HG03571 (cell line): ENCODE results near the gene NEU2.
"Not testable (repeated sequence)": the region's sequence is repeated elsewhere in the genome, so short reads cannot be mapped to it uniquely, and the experiment has no call there.

ENCODE experiments used
- ATAC-seq: cut with Tn5 transposase; IDR thresholded peaks from one replicate; pipeline ENCODE4 v1.9.1; 2021; ENCODE audit not compliant: unreplicated experiment

The NEU2 gene

DNA sequence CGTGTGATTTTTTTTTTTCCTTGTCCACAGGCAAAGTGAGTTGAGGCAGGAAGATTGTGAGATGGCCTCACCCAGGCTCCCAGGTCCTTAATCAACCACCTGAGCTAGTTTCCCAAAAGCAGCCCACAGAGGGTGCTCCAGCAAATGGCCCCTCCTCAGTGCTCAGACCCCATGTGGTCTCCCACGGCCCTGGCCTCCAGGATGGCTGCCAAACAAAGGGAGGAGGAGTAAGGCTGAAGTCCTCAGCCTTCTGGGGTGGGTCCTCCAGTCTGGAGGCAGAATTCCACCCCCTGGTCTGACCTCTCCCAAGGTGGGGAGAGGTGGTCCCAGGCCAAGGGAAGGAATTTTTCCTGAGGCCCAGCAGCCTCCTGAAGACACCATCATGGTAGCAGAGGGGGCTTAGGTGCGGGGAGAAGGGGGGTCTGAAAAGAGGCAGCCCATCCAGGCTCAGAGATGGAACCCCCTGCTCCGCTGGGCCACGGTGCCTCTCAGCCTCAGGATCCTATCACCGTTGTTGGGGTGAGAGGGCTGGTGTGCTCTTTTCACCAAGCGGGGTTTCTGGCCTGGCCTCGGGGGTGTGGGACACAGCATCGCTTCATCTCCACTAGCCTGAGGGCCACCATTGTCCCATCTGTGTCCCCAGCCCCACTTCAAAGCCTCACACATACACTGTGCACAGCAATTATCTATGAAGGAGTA lies 21.8 kb upstream of the NEU2 start:
- ATAC-seq, result no peak

GRCh38 chr2:233011268-233011650 lies 21.2 kb upstream of the NEU2 start:
- no peak for ATAC-seq

DNA sequence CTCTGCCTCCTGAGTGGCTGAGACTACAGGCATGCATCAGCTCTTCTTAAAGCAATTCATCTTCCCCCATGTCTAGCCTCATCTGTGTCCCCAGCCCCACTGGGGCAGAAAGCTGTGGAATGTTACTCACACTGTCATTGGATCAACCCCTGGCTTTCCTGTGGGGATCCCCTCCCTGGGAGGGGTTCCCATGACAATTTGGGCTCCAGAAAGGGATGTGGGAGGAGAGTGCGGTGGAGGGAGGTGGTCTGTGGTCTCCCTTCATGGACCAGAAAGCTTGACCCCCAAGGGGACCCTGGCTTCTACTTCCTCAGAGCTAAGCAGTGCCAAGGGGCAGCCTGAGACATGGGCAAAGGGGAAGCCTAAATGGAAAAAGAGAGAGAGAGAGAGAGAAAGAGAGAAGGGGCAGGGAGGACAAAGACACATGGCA lies 20.8 kb upstream of the NEU2 start:
- no peak for ATAC-seq

- ATAC-seq, result no peak
Measured at GRCh38 chr2:233012301-233012971, 20.0 kb upstream of the NEU2 start.

GRCh38 chr2:233013027-233013461 lies 19.4 kb upstream of the NEU2 start, which contains the start of gene NGEF:
Gene NGEF, minus strand, starts transcription at chr2:233013256. Its CDS starts 38,366 bp downstream, at chr2:232974890.
- no peak for ATAC-seq

DNA sequence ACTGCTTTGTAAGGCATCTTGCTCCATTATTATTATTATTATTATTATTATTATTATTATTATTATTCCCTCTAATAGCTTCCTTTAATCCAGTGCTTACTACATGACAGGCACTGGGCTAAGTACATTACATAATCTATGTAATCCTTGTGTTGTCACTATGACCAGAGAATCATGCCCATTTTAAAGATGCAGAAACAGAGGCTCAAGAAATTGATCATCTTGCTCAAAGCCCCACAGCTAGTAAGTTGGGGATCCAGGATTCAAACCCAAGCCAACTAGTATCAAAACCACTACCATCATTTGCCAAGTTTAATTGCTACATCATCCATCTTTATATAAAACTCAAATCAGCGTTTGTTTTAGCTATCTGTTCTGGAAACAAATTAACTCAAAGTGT lies 18.8 kb upstream of the NEU2 start:
- no peak for ATAC-seq

DNA sequence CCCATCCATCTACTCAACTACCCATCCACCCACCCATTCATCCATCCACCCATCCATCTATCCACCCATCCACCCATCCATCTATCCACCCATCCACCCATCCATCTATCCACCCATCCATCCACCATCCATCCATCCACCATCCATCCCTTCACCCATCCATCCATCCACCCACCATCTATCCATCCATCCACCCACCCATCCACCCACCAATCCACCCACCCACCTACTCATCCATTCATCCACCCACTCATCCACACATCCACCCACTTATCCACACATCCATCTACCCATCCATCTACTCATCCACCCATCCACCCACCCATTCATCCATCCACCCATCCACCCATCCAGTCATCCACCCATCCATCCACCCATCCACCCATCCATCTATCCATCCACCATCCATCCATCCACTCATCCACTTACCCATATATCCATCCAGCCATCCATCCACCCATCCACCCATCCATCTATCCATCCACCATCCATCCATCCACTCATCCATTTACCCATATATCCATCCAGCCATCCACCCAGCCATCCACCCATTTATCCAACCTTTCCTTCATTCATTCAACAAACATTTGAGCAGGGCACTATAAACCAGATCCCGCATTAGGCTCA lies 17.3 kb upstream of the NEU2 start:
- ATAC-seq, result no peak

- ATAC-seq, result no peak
Measured at GRCh38 chr2:233017947-233018346, 14.5 kb upstream of the NEU2 start.

DNA sequence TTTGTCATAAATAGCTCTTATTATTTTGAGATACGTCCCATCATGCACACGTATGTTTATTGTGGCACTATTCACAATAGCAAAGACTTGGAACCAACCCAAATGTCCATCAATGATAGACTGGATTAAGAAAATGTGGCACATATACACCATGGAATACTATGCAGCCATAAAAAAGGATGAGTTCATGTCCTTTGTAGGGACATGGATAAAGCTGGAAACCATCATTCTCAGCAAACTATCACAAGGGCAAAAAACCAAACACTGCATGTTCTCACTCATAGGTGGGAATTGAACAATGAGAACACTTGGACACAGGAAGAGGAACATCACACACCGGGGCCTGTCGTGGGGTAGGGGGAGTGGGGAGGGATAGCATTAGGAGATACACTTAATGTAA lies 12.9 kb upstream of the NEU2 start:
- not testable (repeated sequence) for ATAC-seq

DNA sequence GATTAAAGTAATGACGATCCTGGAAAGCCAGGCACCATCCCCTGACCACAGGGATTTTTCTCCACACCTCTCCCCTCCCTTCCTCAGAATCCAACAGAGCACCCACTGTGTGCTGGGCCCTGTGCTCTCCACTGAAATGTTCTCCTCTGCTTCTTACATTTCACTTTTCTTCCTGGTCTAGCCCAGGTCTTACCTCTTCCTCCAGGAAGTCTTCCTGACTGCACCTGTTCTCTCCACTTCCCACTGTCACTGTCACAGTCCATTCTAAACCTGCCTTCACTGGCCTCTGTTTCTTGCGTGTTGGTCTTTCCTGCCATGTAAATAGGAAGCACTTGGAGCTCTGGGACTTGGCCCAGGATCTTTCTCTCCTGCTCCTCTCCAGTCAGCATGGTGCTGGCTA lies 12.0 kb upstream of the NEU2 start:
- no peak for ATAC-seq

- ATAC-seq, result no peak
Measured at GRCh38 chr2:233021771-233022170, 10.7 kb upstream of the NEU2 start.

DNA sequence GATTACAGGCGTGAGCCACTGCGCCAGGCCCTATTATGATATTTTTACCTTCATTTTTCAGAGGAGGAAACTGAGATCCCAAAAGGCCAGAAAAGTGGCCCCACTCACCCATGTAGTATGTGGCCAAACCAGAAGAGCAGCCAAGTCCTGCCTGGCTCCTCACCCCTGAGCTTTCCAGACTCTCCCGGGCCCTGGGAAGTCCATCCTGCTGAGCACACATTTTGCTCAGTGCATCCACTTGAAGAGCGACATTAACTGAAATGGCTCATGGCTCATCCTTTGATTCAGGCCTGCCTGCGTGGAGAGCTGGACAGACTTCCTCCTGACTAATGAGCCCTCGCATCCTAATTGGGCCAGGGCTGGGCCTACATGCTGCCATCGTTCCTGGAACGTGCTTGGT lies 9.9 kb upstream of the NEU2 start:
- no peak for ATAC-seq

- no peak for ATAC-seq
Measured at GRCh38 chr2:233023007-233023760, 9.3 kb upstream of the NEU2 start.

DNA sequence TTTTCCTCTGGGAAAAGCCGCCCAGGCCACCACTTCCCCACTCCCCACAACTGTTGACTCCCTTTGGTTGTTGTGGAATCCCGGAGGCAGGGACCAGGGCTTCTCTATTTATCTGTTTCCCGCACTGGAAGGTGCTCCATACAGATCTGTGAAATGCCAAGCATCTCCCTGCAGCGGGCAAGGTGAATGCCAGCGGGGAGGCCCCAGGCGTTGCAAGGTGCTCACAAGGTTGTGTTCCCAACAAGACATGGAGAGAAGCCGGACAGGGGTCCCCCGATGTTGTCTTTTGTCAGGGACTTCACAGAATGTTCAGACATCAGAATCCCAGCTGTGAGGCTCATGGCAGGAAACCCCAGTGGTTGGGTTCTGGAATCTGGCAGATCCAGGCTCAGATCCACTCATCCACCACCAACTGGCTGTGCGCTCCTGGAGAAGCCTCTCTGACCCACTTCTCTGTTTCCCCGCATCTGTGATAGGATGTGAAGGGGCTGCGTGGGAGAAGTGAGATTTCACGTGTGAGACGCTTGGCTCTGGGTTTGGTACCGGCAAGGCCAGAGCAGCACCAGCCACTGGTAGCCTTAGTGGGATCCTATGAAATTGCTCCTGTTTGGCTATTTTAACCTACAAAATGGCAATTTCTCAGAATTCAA lies 8.6 kb upstream of the NEU2 start:
- no peak for ATAC-seq

GRCh38 chr2:233025706-233026105 lies 6.8 kb upstream of the NEU2 start:
- ATAC-seq, result no peak

DNA sequence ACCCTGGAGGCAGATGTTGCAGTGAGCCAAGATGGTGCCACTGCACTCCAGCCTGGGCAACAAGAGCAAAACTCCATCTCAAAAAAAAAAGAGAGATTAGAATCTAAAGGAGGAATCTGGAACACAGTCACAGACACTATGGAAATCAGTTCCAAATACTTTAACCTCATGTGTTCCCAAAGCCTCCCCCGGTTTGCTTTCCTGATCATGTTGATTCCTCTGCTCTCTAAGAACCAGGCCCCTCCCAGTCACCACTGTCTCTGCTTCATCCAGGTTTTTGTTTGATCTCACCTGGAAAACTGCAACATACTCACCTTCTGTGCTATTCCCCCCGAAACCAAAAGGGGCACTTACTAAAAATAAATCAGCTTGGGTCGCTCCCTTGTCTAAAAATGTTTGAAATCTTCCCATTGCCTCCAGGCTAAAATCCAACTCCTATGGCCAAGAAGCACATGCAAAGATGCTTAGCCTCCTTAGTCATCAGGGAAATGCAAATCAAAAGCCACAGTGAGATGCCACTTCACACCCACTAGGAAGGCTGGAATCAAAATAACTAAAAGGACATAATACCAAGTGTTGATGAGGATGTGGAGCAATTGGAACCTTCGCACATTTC lies 6.2 kb upstream of the NEU2 start:
- no peak for ATAC-seq

DNA sequence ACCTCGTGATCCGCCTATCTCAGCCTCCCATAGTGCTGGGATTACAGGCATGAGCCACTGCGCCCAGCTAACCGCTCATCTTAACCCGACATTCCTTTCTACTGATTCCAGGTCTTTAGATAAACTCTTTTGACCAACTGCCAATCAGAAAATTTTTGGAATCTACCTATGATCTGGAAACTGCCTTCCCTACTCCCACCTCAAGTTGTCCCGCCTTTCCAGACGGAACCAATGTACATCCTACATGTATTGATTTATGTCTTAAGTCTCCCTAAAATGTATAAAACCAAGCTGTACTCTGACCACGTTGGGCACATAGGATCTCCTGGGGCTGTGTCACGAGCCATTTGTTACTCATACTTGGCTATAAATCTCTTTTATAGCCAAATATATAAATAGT lies 3.2 kb upstream of the NEU2 start:
- ATAC-seq, result no peak

DNA sequence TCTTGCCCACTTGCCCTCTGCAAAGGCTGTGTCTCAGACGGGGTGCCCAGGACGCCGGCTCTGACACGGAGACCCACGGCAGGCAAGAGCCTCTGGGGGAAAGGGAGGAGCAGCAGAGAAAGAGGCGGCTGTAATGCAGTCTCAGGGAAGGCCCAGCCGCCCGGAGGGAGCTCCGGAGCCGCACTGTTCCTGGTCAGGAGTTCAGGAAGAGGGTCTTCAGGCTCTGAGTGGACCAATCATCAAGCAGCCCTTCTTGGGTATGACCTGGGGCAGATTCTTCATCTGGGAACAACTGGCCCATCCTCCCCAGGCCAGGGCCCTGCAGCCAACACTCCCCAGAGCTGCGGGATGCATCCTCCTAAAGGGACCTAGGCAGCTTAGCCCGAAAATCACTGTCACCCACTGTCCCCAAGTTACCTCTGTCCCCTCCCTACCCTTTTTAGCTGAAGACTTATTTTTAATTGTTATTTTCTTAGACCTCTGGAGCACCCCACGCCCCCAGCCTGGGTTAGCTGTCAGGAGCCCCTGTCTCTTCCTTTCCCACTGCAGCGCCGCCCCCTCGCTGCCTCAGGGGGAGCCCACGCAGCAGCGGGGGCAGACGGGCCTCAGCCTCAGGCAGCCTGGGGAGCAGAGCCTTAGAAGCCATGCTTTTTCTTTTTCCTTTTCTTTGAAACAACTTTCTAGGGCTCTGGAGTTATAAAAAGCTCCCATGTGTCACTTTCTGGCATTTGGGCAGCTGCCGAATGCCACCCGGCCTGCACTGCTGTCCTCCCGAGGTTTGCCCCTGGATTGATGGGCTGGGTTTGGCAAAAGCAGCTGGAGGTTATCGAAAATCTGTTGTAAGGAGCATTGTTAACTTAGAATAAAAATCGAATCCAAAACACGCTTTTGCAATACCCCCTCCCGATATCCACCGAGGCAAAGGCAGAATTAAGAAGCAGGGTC lies 644 bp upstream of the NEU2 start:
- ATAC-seq, result no peak

DNA sequence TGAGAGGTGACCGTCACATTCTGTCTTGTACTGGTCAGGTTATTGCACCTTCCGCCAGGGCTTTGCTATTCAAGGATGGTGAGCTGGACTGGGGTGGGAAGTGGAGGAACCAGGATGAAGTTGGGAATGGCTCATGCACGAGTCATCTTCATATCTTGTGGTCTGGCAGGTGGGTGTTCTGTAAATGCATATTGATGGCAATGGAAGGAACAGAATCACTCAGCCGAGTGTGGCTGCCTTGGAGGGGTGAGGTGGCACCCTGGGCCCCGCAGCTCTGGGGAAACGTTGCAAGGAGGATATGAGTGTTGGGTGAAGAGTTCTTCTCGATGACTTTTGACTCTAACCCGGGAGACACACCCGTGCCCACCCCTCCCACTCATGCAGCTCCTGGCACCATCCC lies 1.2 kb downstream of the NEU2 start:
- no peak for ATAC-seq
